Ascending aorta (tissue), 2 donors: ENCODE results near the gene DDX11. TPM values are rescaled to one million over a fixed set of nuclear protein-coding genes. Genes with fewer than 3 reads are reported as not detected.
"Not testable (repeated sequence)": the region's sequence is repeated elsewhere in the genome, so short reads cannot be mapped to it uniquely, and the experiment has no call there.

Experiments used
- DNase-seq, 2 donors: peaks; one replicate each; pipeline ENCODE4 v3.0.0-alpha.2; 2019; ENCODE audit warnings: low spot score in 2 of 2
- H3K27ac ChIP-seq, 2 donors: fragments of 200-600 bp; sonication (generic); one replicate each; pipeline ENCODE4 v1.5.1; 2016 to 2017; ENCODE audit warnings: mild to moderate bottlenecking in 1 of 2
- H3K27me3 ChIP-seq: fragments of 200-600 bp; sonication (generic); one replicate; pipeline ENCODE4 v1.5.1; 2017
- H3K36me3 ChIP-seq, 2 donors: fragments of 200-600 bp; sonication (generic); one replicate each; pipeline ENCODE4 v1.5.1; 2016
- H3K4me1 ChIP-seq, 2 donors: fragments of 200-600 bp; sonication (generic); one replicate each; pipeline ENCODE4 v1.5.1; 2016 to 2017; ENCODE audit warnings: mild to moderate bottlenecking in 1 of 2
- H3K4me3 ChIP-seq, 2 donors: fragments of 200-600 bp; sonication (generic); one replicate each; pipeline ENCODE4 v1.5.1; 2016 to 2017; ENCODE audit warnings: mild to moderate bottlenecking in 1 of 2
- H3K9me3 ChIP-seq, 2 donors: fragments of 200-600 bp; sonication (generic); one replicate each; pipeline ENCODE4 v1.5.1; 2016
- intact Hi-C: fragments of 100-400 bp; cut with DNase I; formaldehyde crosslinking; loops from one replicate; pipeline ENCODE4 v1.15.1; 2023
- total RNA-seq: library from RNA; depleted of rRNA; stranded (reverse); fragments of >200 nt; gene quantifications from one replicate; pipeline ENCODE4 v1.1.0, GENCODE V29; 2016
- TF ChIP-seq, protein P1 (sequence below), 3 experiments: fragments of 200-600 bp in 2 of 3; fragments of 450-650 bp in 1 of 3; sonication (generic) in 2 of 3; IDR thresholded peaks; one replicate each; pipeline ENCODE4 v1.5.1; 2016 to 2019; ENCODE audit warnings: antibody characterized with exemption in 3 of 3, mild to moderate bottlenecking in 1 of 3, moderate library complexity in 1 of 3

DDX11 gene
- 27.9 TPM for total RNA-seq

DNA sequence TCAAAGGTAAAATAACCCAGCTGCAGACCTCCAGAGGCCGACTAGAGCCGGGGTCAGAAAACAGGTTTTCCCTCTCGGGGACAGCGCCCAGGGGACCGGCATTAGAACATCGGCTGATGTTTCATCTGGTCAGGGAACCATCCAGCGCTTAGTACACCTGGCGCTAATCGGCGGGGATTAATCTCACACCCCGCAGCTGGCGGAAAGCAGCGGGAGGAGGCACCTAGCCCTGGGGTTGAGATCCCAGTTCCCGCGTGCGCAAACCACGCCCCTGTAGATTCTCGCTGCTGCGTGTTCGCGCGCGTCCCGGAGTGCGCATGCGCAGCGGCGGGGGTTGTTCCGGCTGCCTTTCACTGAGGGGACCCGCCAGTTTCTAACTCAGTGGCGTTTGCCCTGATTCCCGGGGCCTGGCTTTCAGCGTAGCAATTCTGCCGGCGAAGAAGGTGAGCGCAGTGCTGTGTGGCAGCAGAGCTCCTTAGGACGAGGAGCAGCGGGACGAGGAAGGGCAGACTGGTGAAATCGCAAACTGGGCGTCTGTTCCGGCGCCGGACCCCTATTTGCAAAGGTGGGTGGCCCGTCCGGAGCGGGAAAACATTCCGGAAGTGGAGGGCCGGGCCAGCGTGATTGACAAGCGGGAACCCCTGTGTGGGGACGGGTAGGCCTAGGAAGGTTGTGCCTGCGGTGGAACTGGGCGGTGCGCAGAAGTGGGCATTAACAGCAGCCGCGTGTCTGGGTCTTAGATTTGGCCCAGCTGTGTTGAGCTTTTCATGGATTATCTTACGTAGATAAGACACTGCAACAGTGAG is at the start of gene DDX11:
DDX11 (plus strand) TSS at position 334 of the 806 bp plus-strand sequence. CDS start 4,534 bp downstream, outside the sequence.
- not testable (repeated sequence) for H3K9me3 ChIP-seq, H3K4me1 ChIP-seq, H3K36me3 ChIP-seq, H3K27me3 ChIP-seq
- peak; percentile 63 to 92 for DNase-seq
- intact Hi-C loops, result loop anchor here (10.0 kb wide), 1 partner anchor 319 kb away; the partner anchor contains the start of gene CAPRIN2
- peak within 1 kb of the TSS; percentile 65 to 86 for H3K4me3 ChIP-seq
- peak within 1 kb of the TSS; percentile 0 to 67 for H3K27ac ChIP-seq

DNA sequence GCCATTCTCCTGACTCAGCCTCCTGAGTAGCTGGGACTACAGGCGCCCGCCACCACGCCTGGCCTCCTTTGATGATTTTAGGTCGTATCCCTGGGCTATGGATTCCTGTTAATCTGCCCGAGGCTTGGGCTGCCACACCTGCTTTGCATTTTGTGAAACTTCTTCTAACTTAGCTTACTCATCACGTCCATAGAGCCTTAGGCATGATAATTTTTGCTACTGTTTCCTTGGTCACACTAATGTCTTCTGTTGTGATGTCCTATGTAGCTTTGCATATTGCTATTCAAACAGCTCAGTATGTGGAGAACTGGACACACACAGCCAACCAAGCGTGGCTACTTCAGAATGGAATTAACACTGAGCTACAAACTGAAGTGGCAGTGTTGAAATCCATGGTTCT is 47.5 kb upstream of the DDX11 start:
- TF ChIP-seq, protein P1, sequence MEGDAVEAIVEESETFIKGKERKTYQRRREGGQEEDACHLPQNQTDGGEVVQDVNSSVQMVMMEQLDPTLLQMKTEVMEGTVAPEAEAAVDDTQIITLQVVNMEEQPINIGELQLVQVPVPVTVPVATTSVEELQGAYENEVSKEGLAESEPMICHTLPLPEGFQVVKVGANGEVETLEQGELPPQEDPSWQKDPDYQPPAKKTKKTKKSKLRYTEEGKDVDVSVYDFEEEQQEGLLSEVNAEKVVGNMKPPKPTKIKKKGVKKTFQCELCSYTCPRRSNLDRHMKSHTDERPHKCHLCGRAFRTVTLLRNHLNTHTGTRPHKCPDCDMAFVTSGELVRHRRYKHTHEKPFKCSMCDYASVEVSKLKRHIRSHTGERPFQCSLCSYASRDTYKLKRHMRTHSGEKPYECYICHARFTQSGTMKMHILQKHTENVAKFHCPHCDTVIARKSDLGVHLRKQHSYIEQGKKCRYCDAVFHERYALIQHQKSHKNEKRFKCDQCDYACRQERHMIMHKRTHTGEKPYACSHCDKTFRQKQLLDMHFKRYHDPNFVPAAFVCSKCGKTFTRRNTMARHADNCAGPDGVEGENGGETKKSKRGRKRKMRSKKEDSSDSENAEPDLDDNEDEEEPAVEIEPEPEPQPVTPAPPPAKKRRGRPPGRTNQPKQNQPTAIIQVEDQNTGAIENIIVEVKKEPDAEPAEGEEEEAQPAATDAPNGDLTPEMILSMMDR (IDR thresholded peaks at IDR 0.05), result no peak
- intact Hi-C loops, result no loop called here
- no peak for DNase-seq
- no peaks in the 10 kb centered on the region for H3K36me3 ChIP-seq
- H3K4me3 ChIP-seq, result no peak overlapping the region
- no peaks in the 10 kb centered on the region for H3K9me3 ChIP-seq
- no peak overlapping the region for H3K27ac ChIP-seq
- no peaks in the 10 kb centered on the region for H3K4me1 ChIP-seq
- H3K27me3 ChIP-seq, result no peaks in the 10 kb centered on the region

DNA sequence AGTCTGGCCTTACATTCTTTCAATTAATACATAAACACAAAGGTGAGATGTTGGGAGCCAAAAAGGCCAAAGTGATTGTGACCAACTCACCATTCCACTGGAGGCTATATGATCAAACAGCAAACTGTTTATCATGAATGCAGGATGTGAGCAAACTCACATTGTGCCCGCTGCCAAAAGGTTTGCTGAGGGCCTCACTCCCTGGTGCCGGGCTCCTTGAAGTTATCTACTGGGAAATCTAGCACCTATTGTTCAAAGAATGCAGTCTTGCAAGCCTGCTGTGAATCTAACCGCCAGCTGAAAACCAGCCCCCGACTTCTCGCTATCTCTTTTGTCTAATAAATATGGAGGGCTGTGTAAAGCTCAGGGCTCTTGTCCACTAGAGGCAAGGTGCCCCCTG is 46.7 kb upstream of the DDX11 start:
- H3K27ac ChIP-seq, H3K36me3 ChIP-seq, DNase-seq, intact Hi-C loops, H3K4me1 ChIP-seq, H3K4me3 ChIP-seq, H3K27me3 ChIP-seq, H3K9me3 ChIP-seq: not testable (repeated sequence)

DNA sequence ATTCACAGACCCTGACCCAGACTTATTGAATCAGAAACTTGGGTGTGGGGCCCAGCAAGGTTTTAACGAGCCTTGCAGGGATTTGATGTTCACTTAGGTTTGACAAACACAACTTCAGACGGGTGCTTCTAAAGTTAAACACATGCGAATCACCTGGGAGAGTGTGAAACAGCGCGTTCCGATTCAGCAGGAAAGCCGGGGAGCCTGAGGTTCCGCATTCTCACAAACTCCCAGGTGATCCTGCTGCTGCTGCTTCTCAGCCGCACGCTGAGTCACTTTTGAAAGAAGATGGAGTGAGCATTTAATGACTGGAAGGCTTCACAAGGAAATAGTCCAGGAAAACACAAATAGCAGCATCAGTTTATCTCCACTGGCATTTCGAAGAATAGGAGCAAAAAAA is 44.2 kb upstream of the DDX11 start:
- TF ChIP-seq, protein P1 (IDR thresholded peaks at IDR 0.05), result no peak
- no peak for DNase-seq
- no peaks in the 10 kb centered on the region for H3K4me1 ChIP-seq
- H3K27ac ChIP-seq, result no peak overlapping the region
- intact Hi-C loops, result no loop called here
- no peaks in the 10 kb centered on the region for H3K9me3 ChIP-seq
- no peaks in the 10 kb centered on the region for H3K27me3 ChIP-seq
- no peak overlapping the region for H3K4me3 ChIP-seq
- H3K36me3 ChIP-seq, result no peaks in the 10 kb centered on the region

DNA sequence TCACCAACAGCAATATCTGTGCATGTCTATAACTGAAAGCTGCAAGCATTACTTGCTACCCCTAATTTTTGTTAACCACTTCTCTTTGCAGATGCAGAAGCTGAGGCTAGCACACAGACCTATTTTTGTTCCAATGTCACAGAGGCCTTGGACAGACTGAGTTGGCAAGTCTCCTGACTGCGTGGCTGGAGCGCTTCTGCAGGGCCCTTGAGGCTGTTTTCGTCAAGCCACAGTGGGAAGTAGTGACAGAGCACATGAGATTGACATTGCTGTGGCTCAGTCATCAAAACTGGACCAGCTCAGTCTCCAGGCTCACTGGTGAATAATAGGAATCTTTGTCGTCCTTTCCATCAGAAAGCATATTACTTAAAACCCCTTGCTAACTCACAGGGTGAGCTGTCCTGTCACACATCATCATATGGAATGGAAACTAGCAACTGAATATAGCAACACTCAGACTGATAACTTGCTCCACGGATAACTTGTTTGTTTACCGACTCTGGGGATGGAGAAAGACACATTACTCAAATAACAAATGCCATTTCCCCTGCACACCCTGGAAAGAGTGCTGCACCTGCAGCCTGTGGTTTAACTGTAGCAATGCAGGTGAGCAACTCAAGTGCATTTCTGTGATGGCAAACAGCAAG is 43.6 kb upstream of the DDX11 start:
- H3K4me3 ChIP-seq, result no peak overlapping the region
- intact Hi-C loops, result no loop called here
- H3K36me3 ChIP-seq, result no peaks in the 10 kb centered on the region
- no peak overlapping the region for H3K27ac ChIP-seq
- no peaks in the 10 kb centered on the region for H3K4me1 ChIP-seq
- H3K27me3 ChIP-seq, result no peaks in the 10 kb centered on the region
- DNase-seq, result peak in 1 of 2 donors; percentile 33
- TF ChIP-seq, protein P1 (IDR thresholded peaks at IDR 0.05), result no peak
- H3K9me3 ChIP-seq, result no peaks in the 10 kb centered on the region

DNA sequence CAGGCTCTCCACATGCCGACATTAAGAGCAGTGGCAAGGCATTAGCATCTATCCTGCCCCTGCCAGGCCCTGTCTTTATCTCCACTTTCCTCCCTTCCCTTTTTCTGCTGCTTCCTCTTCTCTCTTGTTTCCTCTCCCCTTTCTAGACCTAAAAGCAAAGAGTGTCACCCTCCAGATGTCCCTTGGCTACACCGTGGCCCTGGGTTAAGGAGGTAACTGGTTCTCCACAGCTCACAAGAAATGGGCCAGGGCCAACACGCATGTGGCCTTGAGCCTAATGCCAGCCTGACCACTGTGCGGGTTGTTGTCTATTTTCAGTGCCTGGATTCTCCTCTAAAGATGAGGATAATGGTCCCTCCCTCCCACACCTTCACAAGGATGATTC is 41.7 kb upstream of the DDX11 start:
- no peak for DNase-seq
- Histone ChIP-seq H3K27me3 (no peaks in the 10 kb centered on the region), H3K27ac (no peak overlapping the region), H3K36me3 (no peaks in the 10 kb centered on the region), H3K4me1 (no peaks in the 10 kb centered on the region), H3K9me3 (no peaks in the 10 kb centered on the region), H3K4me3 (no peak overlapping the region)
- intact Hi-C loops, result no loop called here
- TF ChIP-seq, protein P1 (IDR thresholded peaks at IDR 0.05), result no peak
